IPS-15b (cell line): ENCODE measurements around the gene PNN.
"Not testable (repeated sequence)": the region's sequence is repeated elsewhere in the genome, so short reads cannot be mapped to it uniquely, and the experiment has no call there.

Source experiments
- H3K27me3 ChIP-seq: one replicate; pipeline ENCODE4 v1.6.1; 2013; ENCODE audit warnings: low read length; ENCODE audit not compliant: control insufficient read depth, insufficient read depth
- H3K36me3 ChIP-seq: one replicate; pipeline ENCODE4 v1.6.1; 2013; ENCODE audit warnings: low read length; ENCODE audit not compliant: control insufficient read depth, insufficient read depth
- H3K4me1 ChIP-seq: one replicate; pipeline ENCODE4 v1.6.1; 2013; ENCODE audit warnings: mild to moderate bottlenecking, low read length; ENCODE audit not compliant: control insufficient read depth, insufficient read depth
- H3K4me3 ChIP-seq: one replicate; pipeline ENCODE4 v1.5.1; 2013; ENCODE audit warnings: low read depth, low read length
- H3K9ac ChIP-seq: one replicate; pipeline ENCODE4 v1.6.1; 2013; ENCODE audit warnings: low read depth, mild to moderate bottlenecking, low read length
- H3K9me3 ChIP-seq: one replicate; pipeline ENCODE4 v1.6.1; 2013; ENCODE audit warnings: mild to moderate bottlenecking, low read length; ENCODE audit not compliant: control insufficient read depth, insufficient read depth

The PNN gene

GRCh38 chr14:39167797-39168320 lies 7.2 kb upstream of the PNN start:
- not testable (repeated sequence) for H3K9ac ChIP-seq, H3K36me3 ChIP-seq, H3K4me3 ChIP-seq, H3K4me1 ChIP-seq, H3K27me3 ChIP-seq, H3K9me3 ChIP-seq

- H3K4me3 ChIP-seq: no peak overlapping the region
- no peaks in the 10 kb centered on the region for H3K9me3 ChIP-seq
- peaks cover 9% of the 10 kb centered on the region for H3K4me1 ChIP-seq
- H3K36me3 ChIP-seq: no peaks in the 10 kb centered on the region
- no peak overlapping the region for H3K9ac ChIP-seq
- H3K27me3 ChIP-seq: no peaks in the 10 kb centered on the region
Measured at GRCh38 chr14:39168591-39168990, 6.5 kb upstream of the PNN start.

GRCh38 chr14:39169541-39169900 lies 5.5 kb upstream of the PNN start:
- peaks cover 11% of the 10 kb centered on the region for H3K4me1 ChIP-seq
- no peaks in the 10 kb centered on the region for H3K36me3 ChIP-seq
- peak overlapping the region; percentile 91 for H3K4me3 ChIP-seq

GRCh38 chr14:39173198-39173597 lies 1.9 kb upstream of the PNN start:
- Histone ChIP-seq H3K36me3 (peaks cover 13% of the 10 kb centered on the region), H3K4me3 (no peak overlapping the region), H3K9ac (no peak overlapping the region), H3K4me1 (peaks cover 11% of the 10 kb centered on the region), H3K9me3 (no peaks in the 10 kb centered on the region), H3K27me3 (no peaks in the 10 kb centered on the region)

More at GRCh38 chr14:39169541-39169900, 5.5 kb upstream of the PNN start:
- H3K9me3 ChIP-seq: no peaks in the 10 kb centered on the region
- peak overlapping the region; percentile 78 for H3K9ac ChIP-seq
- H3K27me3 ChIP-seq: no peaks in the 10 kb centered on the region

DNA sequence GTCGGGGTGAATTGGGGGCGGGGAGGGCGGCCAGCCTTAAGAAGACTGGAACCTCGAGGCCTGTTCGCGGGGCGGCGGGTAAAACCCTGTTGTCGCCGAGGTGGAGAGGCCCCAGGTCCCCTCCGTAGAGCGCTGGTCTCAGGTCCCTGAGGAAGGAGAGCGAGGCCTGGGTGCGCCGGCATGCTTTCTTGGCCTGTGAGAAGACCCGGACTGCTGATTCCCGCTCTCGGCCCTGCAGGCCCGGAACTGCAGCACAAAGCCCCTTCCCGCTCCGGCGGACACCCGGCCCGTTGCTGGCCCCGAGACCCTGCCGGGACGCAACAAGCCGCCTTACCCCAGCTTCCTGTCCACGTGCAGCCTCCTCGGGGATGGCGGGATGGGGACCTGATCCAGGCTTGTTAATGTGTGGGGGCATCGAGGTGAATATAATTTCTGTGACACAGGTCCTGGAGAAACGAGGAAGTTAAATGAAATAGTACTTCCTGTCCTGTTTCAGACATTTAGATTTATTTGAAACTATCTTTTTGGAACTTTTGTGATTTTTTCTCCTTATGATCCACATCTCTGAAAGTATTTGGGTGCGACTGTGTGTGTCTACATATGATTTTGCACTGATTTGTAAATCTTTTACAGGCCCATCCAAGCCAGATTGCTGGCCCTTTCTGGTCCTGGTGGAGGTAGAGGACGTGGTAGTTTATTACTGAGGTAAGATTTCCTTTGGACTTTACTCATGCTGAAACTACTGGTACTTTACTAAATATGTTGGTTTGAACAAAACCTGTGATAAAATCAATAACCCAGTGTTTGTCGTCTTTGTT lies 600 bp downstream of the PNN start:
- no peaks in the 10 kb centered on the region for H3K9me3 ChIP-seq
- H3K4me3 ChIP-seq: peak overlapping the region; percentile 91
- H3K27me3 ChIP-seq: no peaks in the 10 kb centered on the region
- peak overlapping the region; percentile 98 for H3K9ac ChIP-seq
- H3K4me1 ChIP-seq: peaks cover 7% of the 10 kb centered on the region
- peaks cover 28% of the 10 kb centered on the region for H3K36me3 ChIP-seq

DNA sequence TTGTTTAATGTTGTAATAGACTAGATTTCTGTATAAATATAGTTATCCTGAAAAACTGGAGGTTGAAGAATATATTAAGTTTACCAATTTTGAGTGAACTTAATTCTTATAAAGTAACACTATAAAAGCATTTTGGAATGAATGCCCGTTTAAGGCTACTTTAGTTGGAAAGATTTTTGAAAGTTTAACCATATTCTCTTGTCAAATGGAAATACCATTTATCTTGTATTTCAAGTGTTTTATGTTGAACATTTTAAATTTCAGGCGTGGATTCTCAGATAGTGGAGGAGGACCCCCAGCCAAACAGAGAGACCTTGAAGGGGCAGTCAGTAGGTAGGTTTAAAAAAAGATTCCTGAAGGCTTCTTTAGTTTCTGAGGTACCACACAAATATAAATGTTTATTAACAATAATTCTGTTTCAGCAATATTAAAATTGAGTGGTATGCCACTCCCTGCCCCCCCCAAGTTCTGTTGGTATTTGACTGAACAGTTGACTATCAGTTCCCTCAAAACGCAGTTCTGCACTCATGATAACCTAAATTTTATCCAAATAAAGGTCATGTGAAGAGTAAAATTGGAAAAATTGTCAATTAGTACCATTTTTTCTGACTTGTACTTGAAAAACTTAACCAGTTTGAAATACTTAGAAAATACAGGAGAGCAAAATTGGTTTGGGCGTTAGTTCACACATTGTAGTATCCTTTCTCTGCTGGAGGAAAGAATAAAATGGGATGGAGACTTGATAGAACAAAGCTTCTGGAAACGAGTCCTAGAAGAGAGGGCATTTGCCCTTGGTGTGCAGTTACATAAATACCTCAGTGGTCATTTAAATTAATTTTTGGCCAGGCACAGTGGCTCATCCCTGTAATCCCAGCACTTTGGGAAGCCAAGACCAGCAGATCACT lies 1.5 kb downstream of the PNN start:
- H3K36me3 ChIP-seq: peaks cover 37% of the 10 kb centered on the region
- H3K9me3 ChIP-seq: no peaks in the 10 kb centered on the region
- peaks cover 2% of the 10 kb centered on the region for H3K4me1 ChIP-seq
- H3K4me3 ChIP-seq: peak overlapping the region; percentile 91
- H3K27me3 ChIP-seq: no peaks in the 10 kb centered on the region
- peak overlapping the region; percentile 98 for H3K9ac ChIP-seq

DNA sequence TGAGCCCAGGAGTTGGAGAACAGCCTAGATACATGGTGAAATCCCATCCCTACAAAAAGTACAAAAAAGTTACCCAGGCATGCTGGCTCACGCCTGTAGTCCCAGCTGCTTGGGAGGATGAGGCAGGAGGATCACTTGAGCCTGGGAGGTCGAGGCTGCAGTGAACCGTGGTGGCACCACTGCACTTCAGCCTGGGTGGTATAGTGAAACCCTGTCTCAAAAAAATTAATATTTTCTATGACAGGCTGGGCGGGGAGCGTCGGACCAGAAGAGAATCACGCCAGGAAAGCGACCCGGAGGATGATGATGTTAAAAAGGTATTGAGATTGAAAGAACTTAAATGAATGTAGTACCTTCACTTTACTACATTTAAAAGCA lies 2.1 kb downstream of the PNN start:
- H3K9me3 ChIP-seq: no peaks in the 10 kb centered on the region
- H3K4me3 ChIP-seq: peak overlapping the region; percentile 91
- peaks cover 2% of the 10 kb centered on the region for H3K4me1 ChIP-seq
- H3K27me3 ChIP-seq: no peaks in the 10 kb centered on the region
- peaks cover 41% of the 10 kb centered on the region for H3K36me3 ChIP-seq
- H3K9ac ChIP-seq: no peak overlapping the region

DNA sequence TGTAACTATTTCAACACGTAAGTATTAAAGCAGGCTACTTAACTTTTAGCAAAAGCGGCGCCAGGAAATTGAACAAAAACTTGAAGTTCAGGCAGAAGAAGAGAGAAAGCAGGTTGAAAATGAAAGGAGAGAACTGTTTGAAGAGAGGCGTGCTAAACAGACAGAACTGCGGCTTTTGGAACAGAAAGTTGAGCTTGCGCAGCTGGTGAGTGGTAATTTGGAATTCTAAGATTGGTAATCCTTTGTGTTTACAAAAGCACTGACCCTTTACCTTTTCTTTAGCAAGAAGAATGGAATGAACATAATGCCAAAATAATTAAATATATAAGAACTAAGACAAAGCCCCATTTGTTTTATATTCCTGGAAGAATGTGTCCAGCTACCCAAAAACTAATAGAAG lies 4.0 kb downstream of the PNN start:
- Histone ChIP-seq H3K27me3 (no peaks in the 10 kb centered on the region), H3K9ac (no peak overlapping the region), H3K4me1 (peaks cover under 1% of the 10 kb centered on the region), H3K4me3 (no peak overlapping the region), H3K9me3 (no peaks in the 10 kb centered on the region), H3K36me3 (peaks cover 51% of the 10 kb centered on the region)

- H3K9me3 ChIP-seq: no peaks in the 10 kb centered on the region
- H3K27me3 ChIP-seq: no peaks in the 10 kb centered on the region
- H3K36me3 ChIP-seq: peaks cover 57% of the 10 kb centered on the region
- no peak overlapping the region for H3K9ac ChIP-seq
- no peak overlapping the region for H3K4me3 ChIP-seq
- no peaks in the 10 kb centered on the region for H3K4me1 ChIP-seq
Measured at GRCh38 chr14:39180553-39180952, 5.5 kb downstream of the PNN start.

GRCh38 chr14:39181026-39181692 lies 6.1 kb downstream of the PNN start:
- H3K36me3 ChIP-seq: peaks cover 57% of the 10 kb centered on the region
- H3K9me3 ChIP-seq: no peaks in the 10 kb centered on the region

GRCh38 chr14:39181693-39182047 lies 6.6 kb downstream of the PNN start:
- no peaks in the 10 kb centered on the region for H3K4me1 ChIP-seq
- no peak overlapping the region for H3K4me3 ChIP-seq
- H3K9ac ChIP-seq: peak overlapping the region; percentile 6
- H3K27me3 ChIP-seq: no peaks in the 10 kb centered on the region
- H3K9me3 ChIP-seq: no peaks in the 10 kb centered on the region
- peaks cover 57% of the 10 kb centered on the region for H3K36me3 ChIP-seq

More at GRCh38 chr14:39181026-39181692, 6.1 kb downstream of the PNN start:
- Histone ChIP-seq H3K4me3 (no peak overlapping the region), H3K4me1 (no peaks in the 10 kb centered on the region), H3K9ac (no peak overlapping the region), H3K27me3 (no peaks in the 10 kb centered on the region)
